Type B pancreatic cell (in vitro differentiated cells): Measurements from ENCODE around the gene RPL5. TPM values are rescaled to one million over a fixed set of nuclear protein-coding genes. Genes with fewer than 3 reads are reported as not detected.
A peak's percentile ranks its signal among the peaks of the same experiment; 100 is the strongest.

ENCODE experiments used
- DNase-seq: peaks from one replicate; pipeline ENCODE4 v3.0.0; 2021; ENCODE audit warnings: mixed read lengths; ENCODE audit not compliant: unreplicated experiment; ENCODE audit errors: extremely low spot score
- H3K27ac Mint-ChIP-seq: 2 replicates; pipeline ENCODE4 v1.8.0; 2021; ENCODE audit warnings: mild to moderate bottlenecking, mixed read lengths
- H3K27me3 Mint-ChIP-seq: 2 replicates; pipeline ENCODE4 v1.8.0; 2021; ENCODE audit warnings: mixed read lengths
- H3K36me3 Mint-ChIP-seq: 2 replicates; pipeline ENCODE4 v1.8.0; 2021; ENCODE audit warnings: mixed read lengths
- H3K4me1 Mint-ChIP-seq: one replicate; pipeline ENCODE4 v1.8.0; 2021; ENCODE audit warnings: mixed read lengths; ENCODE audit not compliant: unreplicated experiment
- H3K4me3 Mint-ChIP-seq: 2 replicates; pipeline ENCODE4 v1.8.0; 2021; ENCODE audit warnings: mild to moderate bottlenecking, mixed read lengths
- H3K9me3 Mint-ChIP-seq: 2 replicates; pipeline ENCODE4 v1.8.0; 2021; ENCODE audit warnings: mixed read lengths
- CTCF ChIP-seq: fragments of 200-600 bp; sonication (generic); conservative IDR thresholded peaks from 2 replicates; pipeline ENCODE4 v1.5.0; 2021; ENCODE audit warnings: antibody characterized with exemption, mild to moderate bottlenecking
- total RNA-seq: library from RNA; stranded (reverse); gene quantifications from 2 replicates; pipeline ENCODE4 v1.2.1, GENCODE V29; 2021; ENCODE audit warnings: low replicate concordance

Gene RPL5
- total RNA-seq, 1 donor from 2014 or later = 1,496 TPM

- Mint-ChIP-seq H3K27me3 (no peaks in the 10 kb centered on the region), H3K27ac (peak overlapping the region; percentile 71), H3K4me3 (no peak overlapping the region), H3K9me3 (no peaks in the 10 kb centered on the region), H3K4me1 (no peaks in the 10 kb centered on the region), H3K36me3 (no peaks in the 10 kb centered on the region)
- no peak for DNase-seq
- TF ChIP-seq CTCF = no peak
Measured at GRCh38 chr1:92805216-92805615, 26.6 kb upstream of the RPL5 start.

GRCh38 chr1:92808381-92808780 is 23.5 kb upstream of the RPL5 start:
- Mint-ChIP-seq H3K4me1 (no peaks in the 10 kb centered on the region), H3K27me3 (no peaks in the 10 kb centered on the region), H3K9me3 (no peaks in the 10 kb centered on the region), H3K27ac (no peak overlapping the region), H3K36me3 (no peaks in the 10 kb centered on the region), H3K4me3 (no peak overlapping the region)
- DNase-seq = no peak
- no peak for TF ChIP-seq CTCF

GRCh38 chr1:92816732-92817131 is 15.1 kb upstream of the RPL5 start:
- TF ChIP-seq CTCF = no peak
- Mint-ChIP-seq H3K27me3 (no peaks in the 10 kb centered on the region), H3K36me3 (no peaks in the 10 kb centered on the region), H3K4me3 (no peak overlapping the region), H3K27ac (peak overlapping the region; percentile 43), H3K9me3 (no peaks in the 10 kb centered on the region), H3K4me1 (no peaks in the 10 kb centered on the region)
- DNase-seq = no peak

GRCh38 chr1:92817137-92817697 is 14.6 kb upstream of the RPL5 start:
- Mint-ChIP-seq H3K4me1 (no peaks in the 10 kb centered on the region), H3K27me3 (no peaks in the 10 kb centered on the region), H3K36me3 (no peaks in the 10 kb centered on the region), H3K4me3 (no peak overlapping the region), H3K27ac (peak overlapping the region; percentile 9), H3K9me3 (no peaks in the 10 kb centered on the region)
- no peak for DNase-seq
- no peak for TF ChIP-seq CTCF

GRCh38 chr1:92817986-92818764 is 13.7 kb upstream of the RPL5 start:
- Mint-ChIP-seq H3K27ac (peak overlapping the region; percentile 9), H3K27me3 (no peaks in the 10 kb centered on the region), H3K36me3 (no peaks in the 10 kb centered on the region), H3K4me1 (no peaks in the 10 kb centered on the region), H3K4me3 (no peak overlapping the region), H3K9me3 (no peaks in the 10 kb centered on the region)
- DNase-seq = no peak
- peak; percentile 74 for TF ChIP-seq CTCF
